CD8-positive, alpha-beta memory T cell (primary cell): ENCODE data around the gene HCFC2. TPM values are rescaled to one million over a fixed set of nuclear protein-coding genes. Genes with fewer than 3 reads are reported as not detected.
A peak's percentile ranks its signal among the peaks of the same experiment; 100 is the strongest.

Source experiments
- CTCF ChIA-PET: fragments of 350-600 bp; sonication (Branson Sonifier 250); formaldehyde crosslinking; loops from one replicate; lab custom pipeline; 2021; ENCODE audit warnings: antibody characterized with exemption; lab: Charles Lee
- POLR2A ChIA-PET: fragments of 350-600 bp; sonication (Branson Sonifier 250); formaldehyde crosslinking; loops from one replicate; lab custom pipeline; 2021; ENCODE audit warnings: antibody characterized with exemption; lab: Charles Lee
- DNase-seq, 5 donors: peaks; one replicate each; pipeline versions ENCODE4 v3.0.0 to v3.0.0-alpha.2; 2020 to 2022; ENCODE audit warnings: mixed read lengths in 1 of 5
- H3K27ac ChIP-seq: one replicate; pipeline ENCODE4 v1.7.0; 2013; ENCODE audit warnings: low read depth, mild to moderate bottlenecking, low read length, moderate library complexity
- H3K27me3 ChIP-seq: 2 replicates; pipeline ENCODE4 v1.7.0; 2013; ENCODE audit warnings: low read length, mild to moderate bottlenecking; ENCODE audit not compliant: insufficient read depth, poor library complexity, severe bottlenecking
- H3K36me3 ChIP-seq: 2 replicates; pipeline ENCODE4 v1.7.0; 2013; ENCODE audit warnings: mild to moderate bottlenecking, low read length, moderate library complexity; ENCODE audit not compliant: insufficient read depth
- H3K4me1 ChIP-seq: 2 replicates; pipeline ENCODE4 v1.7.0; 2013; ENCODE audit warnings: mild to moderate bottlenecking, low read length, moderate library complexity; ENCODE audit not compliant: insufficient read depth
- H3K4me3 ChIP-seq: 2 replicates; pipeline ENCODE4 v1.7.0; 2013; ENCODE audit warnings: mild to moderate bottlenecking, low read length
- H3K9me3 ChIP-seq: 2 replicates; pipeline ENCODE4 v1.7.0; 2013; ENCODE audit warnings: mild to moderate bottlenecking, low read length
- H3K27ac Mint-ChIP-seq, 8 donors: one replicate each; pipeline ENCODE4 v1.8.0; 2020 to 2021; ENCODE audit warnings: mixed read lengths in 8 of 8, mild to moderate bottlenecking in 6 of 8, inconsistent platforms in 3 of 8, moderate library complexity in 3 of 8
- H3K27me3 Mint-ChIP-seq, 2 donors: one replicate each; pipeline ENCODE4 v1.8.0; 2020 to 2021; ENCODE audit warnings: mixed read lengths in 2 of 2, mild to moderate bottlenecking in 1 of 2, moderate library complexity in 1 of 2
- H3K36me3 Mint-ChIP-seq, 3 donors: one replicate each; pipeline ENCODE4 v1.8.0; 2020 to 2021; ENCODE audit warnings: mixed read lengths in 3 of 3, inconsistent platforms in 1 of 3, mild to moderate bottlenecking in 1 of 3
- H3K4me1 Mint-ChIP-seq, 3 donors: one replicate each; pipeline ENCODE4 v1.8.0; 2020 to 2021; ENCODE audit warnings: mixed read lengths in 3 of 3, inconsistent platforms in 1 of 3, mild to moderate bottlenecking in 1 of 3
- H3K4me3 Mint-ChIP-seq, 7 donors: one replicate each; pipeline ENCODE4 v1.8.0; 2020 to 2021; ENCODE audit warnings: mixed read lengths in 7 of 7, mild to moderate bottlenecking in 6 of 7, moderate library complexity in 4 of 7, inconsistent platforms in 2 of 7
- H3K9me3 Mint-ChIP-seq, 5 donors: one replicate each; pipeline ENCODE4 v1.8.0; 2020 to 2022; ENCODE audit warnings: mixed read lengths in 5 of 5, mild to moderate bottlenecking in 3 of 5, moderate library complexity in 2 of 5, inconsistent platforms in 1 of 5
- polyA plus RNA-seq: library from polyadenylated mRNA; unstranded; fragments of 300-500 nt; fragmentation: Illumina TruSeq; gene quantifications from one replicate; pipeline ENCODE4 v1.2.3, GENCODE V29; 2021
- total RNA-seq, 2 experiments: library from RNA; stranded (reverse); gene quantifications; one replicate each; pipeline ENCODE4 v1.2.3, GENCODE V29; 2021

HCFC2 gene
- total and polyA plus RNA-seq, 3 experiments from 2014 or later, result 8.5 to 13.0 (median 12.5) TPM

DNA sequence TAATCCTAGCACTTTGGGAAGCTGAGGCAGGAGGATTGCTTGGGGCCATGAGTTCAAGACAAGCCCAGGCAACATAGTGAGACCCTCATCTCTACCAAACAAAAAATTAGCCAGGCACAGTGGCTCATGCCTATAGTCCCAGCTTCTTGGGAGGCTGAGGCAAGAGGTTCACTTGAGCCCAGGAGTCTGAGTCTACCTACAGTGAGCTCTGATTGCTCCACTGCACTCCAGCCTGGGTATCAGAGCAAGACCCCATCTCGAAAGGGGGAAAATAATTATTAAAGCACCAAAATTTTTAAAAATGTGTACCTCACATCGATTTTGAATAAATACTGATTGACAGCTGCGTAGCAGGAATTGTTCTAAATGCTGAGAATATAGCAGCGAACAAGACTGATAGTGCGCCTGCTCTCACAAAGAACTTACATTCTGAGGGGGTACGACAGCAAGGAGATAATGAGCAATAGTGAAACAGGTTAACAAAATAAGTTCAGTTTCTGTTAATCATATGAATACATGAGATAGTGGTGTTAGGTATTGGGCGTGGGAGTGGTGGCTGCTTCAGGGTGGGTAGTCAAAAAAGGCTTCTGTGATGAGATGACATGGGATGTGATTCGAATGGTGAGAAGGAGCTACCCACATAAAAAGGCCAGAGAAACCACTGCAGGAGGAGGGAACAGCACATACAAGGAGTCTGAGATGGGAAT is 19.6 kb downstream of the HCFC2 start:
- no peaks in the 10 kb centered on the region for H3K9me3 Mint-ChIP-seq
- CTCF ChIA-PET, result interaction anchor here (1.5 kb wide), 1 partner anchor 25 kb away, joined by 4 read pairs; no protein-coding TSS in a partner anchor
- Histone ChIP-seq H3K4me3 (no peak overlapping the region), H3K36me3 (peaks cover 11% of the 10 kb centered on the region), H3K9me3 (no peaks in the 10 kb centered on the region), H3K4me1 (no peaks in the 10 kb centered on the region), H3K27ac (no peak overlapping the region), H3K27me3 (no peaks in the 10 kb centered on the region)
- no peak overlapping the region for H3K4me3 Mint-ChIP-seq
- DNase-seq, result no peak
- peaks cover 5 to 7% (median 7%) of the 10 kb centered on the region in 3 donors for H3K4me1 Mint-ChIP-seq
- peak overlapping the region in 4 of 8 donors; percentile 30 to 64 (median 50) for H3K27ac Mint-ChIP-seq
- POLR2A ChIA-PET, result no interaction called here
- peaks cover 4 to 71% (median 29%) of the 10 kb centered on the region in 3 donors for H3K36me3 Mint-ChIP-seq
- H3K27me3 Mint-ChIP-seq, result no peaks in the 10 kb centered on the region

DNA sequence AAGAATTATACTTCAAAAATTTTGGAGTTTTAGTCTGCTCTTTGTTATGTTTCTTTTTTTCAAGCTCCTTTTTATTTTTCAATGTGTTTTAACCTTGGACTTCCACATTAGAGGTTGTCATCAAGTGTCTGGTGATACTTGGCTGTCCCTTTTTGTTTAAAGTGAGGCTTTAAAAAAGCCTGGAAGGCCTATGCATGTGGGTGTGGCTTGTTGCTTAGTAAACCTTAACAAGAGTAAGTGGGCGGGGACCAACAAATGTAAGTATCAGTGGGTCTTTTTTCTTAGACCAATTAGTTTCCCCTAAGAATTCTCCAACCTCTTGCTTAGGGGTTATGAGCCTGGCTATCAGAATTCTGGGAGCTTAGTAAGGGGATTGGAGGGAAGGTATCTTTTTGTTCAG is 26.4 kb downstream of the HCFC2 start:
- Mint-ChIP-seq H3K27me3 (no peaks in the 10 kb centered on the region), H3K4me3 (no peak overlapping the region), H3K9me3 (no peaks in the 10 kb centered on the region), H3K36me3 (peaks cover 11 to 78% (median 29%) of the 10 kb centered on the region in 3 donors), H3K27ac (no peak overlapping the region), H3K4me1 (peaks cover 3 to 8% (median 6%) of the 10 kb centered on the region in 3 donors)
- Histone ChIP-seq H3K36me3 (peaks cover 8% of the 10 kb centered on the region), H3K27me3 (no peaks in the 10 kb centered on the region), H3K9me3 (no peaks in the 10 kb centered on the region), H3K27ac (no peak overlapping the region), H3K4me3 (no peak overlapping the region), H3K4me1 (no peaks in the 10 kb centered on the region)
- ChIA-PET POLR2A (no interaction called here), CTCF (no interaction called here)
- no peak for DNase-seq

DNA sequence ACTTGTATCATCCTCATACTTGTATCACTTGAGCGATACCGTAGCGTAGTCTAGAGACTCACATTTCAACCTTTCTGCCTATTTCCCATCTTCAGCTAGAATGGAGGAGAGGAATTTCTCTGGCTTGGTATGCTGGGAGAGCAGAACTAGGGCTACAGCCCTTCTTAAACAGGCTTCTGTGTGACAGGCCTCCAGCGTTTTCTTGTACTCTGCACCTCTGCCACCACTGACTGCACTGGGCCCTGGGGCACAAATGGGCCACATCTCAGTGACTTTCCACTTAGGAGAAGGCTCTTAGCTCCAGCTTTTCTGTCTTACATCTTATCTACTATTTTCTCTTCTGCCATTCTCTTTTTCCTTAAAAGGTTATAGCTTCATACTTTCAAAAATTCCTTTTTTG is 26.8 kb downstream of the HCFC2 start:
- Histone ChIP-seq H3K27ac (no peak overlapping the region), H3K36me3 (peaks cover 8% of the 10 kb centered on the region), H3K9me3 (no peaks in the 10 kb centered on the region), H3K4me3 (no peak overlapping the region), H3K4me1 (no peaks in the 10 kb centered on the region), H3K27me3 (no peaks in the 10 kb centered on the region)
- H3K36me3 Mint-ChIP-seq, result peaks cover 11 to 75% (median 29%) of the 10 kb centered on the region in 3 donors
- ChIA-PET POLR2A (no interaction called here), CTCF (no interaction called here)
- no peaks in the 10 kb centered on the region for H3K27me3 Mint-ChIP-seq
- H3K27ac Mint-ChIP-seq, result peak overlapping the region in 1 of 8 donors; percentile 24
- no peak for DNase-seq
- peaks cover 3 to 8% (median 6%) of the 10 kb centered on the region in 3 donors for H3K4me1 Mint-ChIP-seq
- no peak overlapping the region for H3K4me3 Mint-ChIP-seq
- H3K9me3 Mint-ChIP-seq, result no peaks in the 10 kb centered on the region

- CTCF ChIA-PET, result no interaction called here
- peaks cover 3 to 8% (median 6%) of the 10 kb centered on the region in 3 donors for H3K4me1 Mint-ChIP-seq
- Histone ChIP-seq H3K4me1 (no peaks in the 10 kb centered on the region), H3K27ac (no peak overlapping the region), H3K4me3 (no peak overlapping the region), H3K27me3 (no peaks in the 10 kb centered on the region), H3K36me3 (peaks cover 5% of the 10 kb centered on the region), H3K9me3 (no peaks in the 10 kb centered on the region)
- POLR2A ChIA-PET, result no interaction called here
- H3K9me3 Mint-ChIP-seq, result no peaks in the 10 kb centered on the region
- H3K4me3 Mint-ChIP-seq, result no peak overlapping the region
- H3K27me3 Mint-ChIP-seq, result no peaks in the 10 kb centered on the region
- DNase-seq, result no peak
- H3K27ac Mint-ChIP-seq, result peak overlapping the region in 2 of 8 donors; percentile 0 to 39
- peaks cover 15 to 80% (median 29%) of the 10 kb centered on the region in 3 donors for H3K36me3 Mint-ChIP-seq
Measured at GRCh38 chr12:104094284-104094683, 30.0 kb downstream of the HCFC2 start.

DNA sequence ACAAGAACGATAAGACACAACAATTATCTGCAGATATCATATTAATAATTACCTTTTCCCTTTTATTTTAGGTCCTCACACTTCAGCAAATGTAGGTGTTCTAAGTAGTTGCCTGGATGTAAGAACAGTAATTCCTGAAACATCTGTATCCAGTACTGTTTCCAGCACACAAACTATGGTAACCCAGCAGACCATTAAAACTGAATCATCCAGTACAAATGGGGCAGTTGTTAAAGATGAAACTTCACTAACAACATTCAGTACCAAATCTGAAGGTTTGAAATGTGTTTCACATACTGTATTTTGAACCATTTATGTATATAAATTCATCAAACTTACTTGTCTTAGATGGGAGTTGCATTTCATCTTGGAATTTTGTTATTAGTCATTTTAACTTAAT is 31.0 kb downstream of the HCFC2 start:
- Histone ChIP-seq H3K4me1 (no peaks in the 10 kb centered on the region), H3K36me3 (peaks cover 5% of the 10 kb centered on the region), H3K27ac (no peak overlapping the region), H3K9me3 (no peaks in the 10 kb centered on the region), H3K27me3 (no peaks in the 10 kb centered on the region), H3K4me3 (no peak overlapping the region)
- Mint-ChIP-seq H3K27ac (peak overlapping the region in 2 of 8 donors; percentile 36 to 45), H3K27me3 (no peaks in the 10 kb centered on the region), H3K9me3 (no peaks in the 10 kb centered on the region), H3K36me3 (peaks cover 7 to 76% (median 22%) of the 10 kb centered on the region in 3 donors), H3K4me3 (no peak overlapping the region), H3K4me1 (peaks cover 3 to 8% (median 6%) of the 10 kb centered on the region in 3 donors)
- DNase-seq, result no peak
- ChIA-PET POLR2A (no interaction called here), CTCF (interaction anchor here (1.4 kb wide), 1 partner anchor 14 kb away, joined by 3 read pairs; no protein-coding TSS in a partner anchor)

GRCh38 chr12:104097954-104098353 is 33.6 kb downstream of the HCFC2 start:
- no peak for DNase-seq
- CTCF ChIA-PET, result interaction anchor here (2.0 kb wide), 1 partner anchor 11 kb away, joined by 13 read pairs; no protein-coding TSS in a partner anchor
- Mint-ChIP-seq H3K4me3 (no peak overlapping the region), H3K36me3 (peaks cover 4 to 75% (median 26%) of the 10 kb centered on the region in 3 donors), H3K9me3 (no peaks in the 10 kb centered on the region), H3K27me3 (no peaks in the 10 kb centered on the region), H3K4me1 (peaks cover 3 to 8% (median 6%) of the 10 kb centered on the region in 3 donors), H3K27ac (no peak overlapping the region)
- Histone ChIP-seq H3K36me3 (no peaks in the 10 kb centered on the region), H3K4me1 (no peaks in the 10 kb centered on the region), H3K9me3 (no peaks in the 10 kb centered on the region), H3K27me3 (no peaks in the 10 kb centered on the region), H3K27ac (no peak overlapping the region), H3K4me3 (no peak overlapping the region)
- POLR2A ChIA-PET, result interaction anchor here (1.1 to 1.2 kb wide), 2 partner anchors 34 to 197 kb away, joined by 3 to 4 read pairs; partner anchors contain the start of gene HCFC2

- Mint-ChIP-seq H3K9me3 (no peaks in the 10 kb centered on the region), H3K4me1 (peaks cover 8 to 12% (median 12%) of the 10 kb centered on the region in 3 donors)
- CTCF ChIA-PET, result no interaction called here
Measured at GRCh38 chr12:104105461-104105860, 41.1 kb downstream of the HCFC2 start.

DNA sequence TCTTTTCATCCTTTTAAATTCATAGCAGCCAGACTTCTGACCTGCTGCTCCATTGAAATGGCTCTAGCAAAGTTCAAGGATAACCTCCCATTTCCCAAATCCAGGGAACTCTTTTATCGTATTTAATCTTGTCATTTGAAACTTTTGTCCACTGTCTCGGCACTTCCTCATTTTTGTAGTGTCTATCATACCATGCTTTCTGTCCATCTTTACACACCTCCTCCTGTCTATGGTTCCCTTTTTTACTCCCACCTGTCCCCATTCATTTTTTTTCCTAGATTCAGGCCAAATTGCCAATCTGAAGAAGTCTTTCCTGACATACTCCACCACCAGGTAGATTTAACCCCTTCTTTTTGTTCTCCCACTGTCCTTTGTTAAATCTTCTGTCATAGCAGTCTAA is 42.6 kb downstream of the HCFC2 start:
- Histone ChIP-seq H3K9me3 (no peaks in the 10 kb centered on the region), H3K4me3 (no peak overlapping the region), H3K27me3 (no peaks in the 10 kb centered on the region), H3K36me3 (no peaks in the 10 kb centered on the region), H3K4me1 (peaks cover 8% of the 10 kb centered on the region), H3K27ac (no peak overlapping the region)
- peaks cover 8 to 16% (median 16%) of the 10 kb centered on the region in 3 donors for H3K4me1 Mint-ChIP-seq
- CTCF ChIA-PET, result no interaction called here
- H3K36me3 Mint-ChIP-seq, result peaks cover 0 to 23% (median 11%) of the 10 kb centered on the region in 3 donors
- peak overlapping the region in 2 of 8 donors; percentile 47 to 66 for H3K27ac Mint-ChIP-seq
- POLR2A ChIA-PET, result no interaction called here
- H3K9me3 Mint-ChIP-seq, result no peaks in the 10 kb centered on the region
- DNase-seq, result no peak
- H3K27me3 Mint-ChIP-seq, result no peaks in the 10 kb centered on the region
- no peak overlapping the region for H3K4me3 Mint-ChIP-seq

More at GRCh38 chr12:104105461-104105860, 41.1 kb downstream of the HCFC2 start:
- Histone ChIP-seq H3K9me3 (no peaks in the 10 kb centered on the region), H3K27me3 (no peaks in the 10 kb centered on the region), H3K4me1 (peaks cover 8% of the 10 kb centered on the region), H3K36me3 (no peaks in the 10 kb centered on the region), H3K4me3 (no peak overlapping the region), H3K27ac (no peak overlapping the region)
- Mint-ChIP-seq H3K4me3 (no peak overlapping the region), H3K36me3 (peaks cover 0 to 32% (median 16%) of the 10 kb centered on the region in 3 donors), H3K27ac (no peak overlapping the region), H3K27me3 (no peaks in the 10 kb centered on the region)
- no peak for DNase-seq
- POLR2A ChIA-PET, result interaction anchor here (0.7 kb wide), 1 partner anchor 140 kb away, joined by 5 read pairs; the partner anchor contains the start of gene TDG
